Activated CD4-positive, alpha-beta T cell treated with anti-CD3 and anti-CD28 coated beads, Interleukin-2, amount 10 ng/mL, durations not matched to agents 24 days and 14 days (primary cell): ENCODE data around the gene SERPINB5. TPM values are rescaled to one million over a fixed set of nuclear protein-coding genes. Genes with fewer than 3 reads are reported as not detected.

Source experiments
- DNase-seq: peaks from one replicate; pipeline ENCODE4 v3.0.0; 2022
- H3K27ac Mint-ChIP-seq: one replicate; pipeline ENCODE4 v1.8.0; 2022; ENCODE audit warnings: mild to moderate bottlenecking, mixed read lengths
- H3K27me3 Mint-ChIP-seq: one replicate; pipeline ENCODE4 v1.8.0; 2022; ENCODE audit warnings: mixed read lengths
- H3K36me3 Mint-ChIP-seq: one replicate; pipeline ENCODE4 v1.8.0; 2022; ENCODE audit warnings: low read depth, mild to moderate bottlenecking, mixed read lengths
- H3K4me1 Mint-ChIP-seq: one replicate; pipeline ENCODE4 v1.8.0; 2021; ENCODE audit warnings: mixed read lengths
- H3K4me3 Mint-ChIP-seq: one replicate; pipeline ENCODE4 v1.8.0; 2022; ENCODE audit warnings: mild to moderate bottlenecking, moderate library complexity, mixed read lengths
- H3K9me3 Mint-ChIP-seq: one replicate; pipeline ENCODE4 v1.8.0; 2021; ENCODE audit warnings: mixed read lengths
- intact Hi-C: fragments of 100-400 bp; cut with micrococcal nuclease; formaldehyde crosslinking; loops from one replicate; pipeline ENCODE4 v1.15.1; 2023
- total RNA-seq: library from RNA; stranded (reverse); gene quantifications from 2 replicates; pipeline ENCODE4 v1.2.3, GENCODE V29; 2022

SERPINB5 gene
- total RNA-seq, 1 donor from 2014 or later, result not detected

DNA sequence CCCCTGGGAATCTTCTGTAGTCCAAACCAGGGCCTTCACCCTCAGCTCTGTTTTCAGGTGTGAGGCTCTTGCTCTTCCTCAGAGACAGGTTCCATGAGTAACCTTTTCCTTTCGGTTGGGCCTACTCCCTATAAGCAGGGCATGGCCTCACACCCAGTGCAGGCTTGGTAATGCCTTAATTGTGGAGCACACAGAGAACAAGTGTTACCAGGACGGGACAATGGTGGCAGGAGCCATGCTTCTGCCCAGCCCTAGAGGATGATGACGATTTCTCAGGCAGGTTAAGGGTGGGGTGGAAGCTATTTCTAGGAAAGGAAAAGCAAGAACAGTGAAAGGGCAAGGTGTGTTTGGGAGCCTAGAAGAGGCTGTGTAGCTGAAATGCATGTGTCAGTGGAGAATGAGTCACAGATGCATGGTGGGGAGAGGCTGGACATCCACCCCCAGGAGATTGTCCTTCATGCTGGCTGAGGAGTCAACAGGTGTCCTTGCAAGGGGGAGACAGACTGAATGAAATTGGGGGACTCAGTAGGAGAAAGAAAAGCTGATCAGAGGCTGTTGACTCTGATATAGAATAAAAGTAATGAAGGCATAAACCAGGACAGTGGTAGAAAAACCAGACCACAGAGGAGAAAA, 43.4 kb downstream of the SERPINB5 start:
- Mint-ChIP-seq H3K4me1 (no peaks in the 10 kb centered on the region), H3K27ac (no peak overlapping the region), H3K27me3 (peaks cover 33% of the 10 kb centered on the region), H3K36me3 (no peaks in the 10 kb centered on the region), H3K4me3 (no peak overlapping the region), H3K9me3 (no peaks in the 10 kb centered on the region)
- peak; percentile 42 for DNase-seq
- intact Hi-C loops, result no loop called here

DNA sequence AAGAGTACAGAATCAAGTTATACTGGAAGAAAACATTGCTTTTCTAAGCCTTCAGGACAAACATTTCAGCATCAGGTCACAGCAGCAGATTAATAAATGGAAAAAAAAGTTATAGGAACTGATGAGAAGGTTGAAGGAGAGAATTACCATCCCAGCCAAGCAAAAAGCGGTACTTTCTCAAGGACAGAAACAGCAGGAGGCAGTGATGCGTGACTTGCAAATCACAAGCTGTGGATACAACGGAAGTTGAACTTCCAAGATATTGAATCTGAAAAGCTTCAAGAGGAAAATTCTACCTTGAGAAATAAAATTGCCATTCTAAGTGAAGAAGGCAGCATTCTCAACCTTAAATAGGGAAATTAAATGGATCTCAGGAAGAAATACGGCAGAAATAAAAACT, 46.9 kb downstream of the SERPINB5 start:
- H3K9me3 Mint-ChIP-seq, result no peaks in the 10 kb centered on the region
- peak; percentile 28 for DNase-seq
- intact Hi-C loops, result no loop called here
- H3K27me3 Mint-ChIP-seq, result peaks cover 32% of the 10 kb centered on the region
- H3K36me3 Mint-ChIP-seq, result no peaks in the 10 kb centered on the region
- no peak overlapping the region for H3K4me3 Mint-ChIP-seq
- H3K27ac Mint-ChIP-seq, result no peak overlapping the region
- H3K4me1 Mint-ChIP-seq, result no peaks in the 10 kb centered on the region

DNA sequence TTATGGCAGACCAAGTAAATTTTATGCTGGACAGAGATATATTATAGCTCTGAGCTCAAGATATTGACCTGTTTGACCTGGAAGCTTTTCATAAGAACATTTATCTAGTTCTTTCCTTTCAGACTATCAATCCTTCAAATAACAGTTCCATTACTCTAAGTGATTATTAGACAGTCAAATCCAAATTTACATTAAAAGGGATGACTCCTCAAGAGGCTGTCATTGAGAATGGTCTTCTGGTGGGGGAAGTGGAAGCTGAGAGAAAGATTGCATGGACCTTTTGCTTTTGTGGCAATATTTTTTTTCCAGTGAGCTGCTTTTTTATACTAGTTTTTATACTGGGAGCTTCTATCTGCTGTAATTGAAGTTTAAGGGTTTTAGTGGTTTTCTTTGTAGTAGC, 50.5 kb downstream of the SERPINB5 start:
- intact Hi-C loops, result no loop called here
- no peak overlapping the region for H3K27ac Mint-ChIP-seq
- no peaks in the 10 kb centered on the region for H3K4me1 Mint-ChIP-seq

DNA sequence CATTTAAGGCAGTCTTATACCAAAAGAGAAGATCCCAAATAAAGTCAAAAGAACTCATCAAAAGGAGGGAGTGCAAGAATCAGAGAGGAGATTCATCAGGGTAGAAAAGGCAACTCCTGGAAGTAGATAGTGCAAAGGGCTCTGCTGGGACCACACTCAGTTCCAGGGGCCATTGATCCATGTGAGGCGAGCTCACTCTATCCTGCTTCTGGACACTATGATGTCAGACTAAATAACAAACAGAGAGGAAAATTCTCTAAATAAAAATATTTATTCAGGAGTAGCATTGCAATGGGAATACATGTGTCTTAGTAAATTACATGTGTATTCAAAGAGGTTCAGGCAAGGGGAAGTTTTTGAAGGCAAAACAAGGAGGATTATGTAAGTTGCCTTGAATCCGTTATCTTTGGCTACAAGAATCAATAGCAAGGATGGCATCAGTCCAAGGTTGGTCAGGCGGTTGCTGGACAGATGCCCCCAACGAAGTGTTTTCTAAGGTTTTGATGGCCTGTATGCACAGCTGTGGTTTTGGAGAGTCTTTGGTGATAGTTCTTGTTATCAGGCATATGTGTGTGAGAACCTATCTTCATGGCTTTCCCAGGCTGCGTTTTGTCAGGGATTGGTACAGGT, 52.2 kb downstream of the SERPINB5 start:
- H3K4me3 Mint-ChIP-seq, result no peak overlapping the region
- intact Hi-C loops, result no loop called here

More for the DNA sequence above, 50.5 kb downstream of the SERPINB5 start:
- Mint-ChIP-seq H3K9me3 (no peaks in the 10 kb centered on the region), H3K4me3 (no peak overlapping the region), H3K36me3 (no peaks in the 10 kb centered on the region), H3K27me3 (peaks cover 20% of the 10 kb centered on the region)
- DNase-seq, result no peak

DNA sequence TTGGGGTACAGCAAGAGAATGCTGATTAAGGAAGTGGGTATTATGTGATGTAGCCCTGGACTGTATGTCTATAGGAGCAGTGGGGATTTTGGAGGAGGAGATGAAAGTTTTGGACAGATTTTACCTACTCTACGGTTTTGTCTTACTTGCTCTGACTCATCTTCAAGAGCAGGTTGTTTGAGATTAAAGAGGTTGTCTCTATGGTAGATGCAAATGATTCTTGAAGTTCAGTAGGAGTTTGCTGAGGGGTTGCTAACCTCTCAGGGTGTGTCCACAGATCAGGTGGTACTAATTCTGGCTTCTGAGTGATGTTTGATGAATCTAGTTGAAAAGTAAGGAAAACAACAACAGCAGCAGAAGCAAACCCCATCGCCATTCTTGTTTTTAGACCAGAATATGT, 55.7 kb downstream of the SERPINB5 start:
- no peaks in the 10 kb centered on the region for H3K36me3 Mint-ChIP-seq
- DNase-seq, result no peak
- intact Hi-C loops, result no loop called here
- H3K27me3 Mint-ChIP-seq, result peaks cover 18% of the 10 kb centered on the region
- H3K4me3 Mint-ChIP-seq, result no peak overlapping the region
- H3K27ac Mint-ChIP-seq, result no peak overlapping the region
- H3K9me3 Mint-ChIP-seq, result no peaks in the 10 kb centered on the region
- peaks cover 2% of the 10 kb centered on the region for H3K4me1 Mint-ChIP-seq

More for the DNA sequence above, 52.2 kb downstream of the SERPINB5 start:
- DNase-seq, result peak; percentile 35
- Mint-ChIP-seq H3K27ac (no peak overlapping the region), H3K4me1 (no peaks in the 10 kb centered on the region), H3K27me3 (peaks cover 16% of the 10 kb centered on the region), H3K36me3 (no peaks in the 10 kb centered on the region), H3K9me3 (no peaks in the 10 kb centered on the region)

DNA sequence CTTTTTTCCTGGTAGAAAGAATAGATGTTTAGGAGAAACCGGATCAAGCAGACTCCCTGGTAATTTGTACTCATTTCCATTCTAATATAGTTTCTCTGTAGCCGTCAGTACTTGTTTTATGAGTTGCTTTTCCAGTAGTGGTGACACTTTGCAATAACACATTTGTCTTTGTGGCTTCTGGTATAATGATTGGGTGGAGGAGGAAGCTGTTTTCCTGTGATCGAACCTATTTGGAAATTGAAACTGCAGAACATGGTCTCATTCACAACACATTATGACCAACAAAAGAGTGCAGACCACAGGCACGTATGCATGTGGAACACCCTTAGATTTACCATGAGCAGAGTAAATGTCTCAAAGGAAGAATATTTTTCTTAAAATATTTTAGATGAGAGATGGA, 57.9 kb downstream of the SERPINB5 start:
- intact Hi-C loops, result no loop called here
- Mint-ChIP-seq H3K36me3 (no peaks in the 10 kb centered on the region), H3K27me3 (peaks cover 11% of the 10 kb centered on the region), H3K4me1 (peaks cover 2% of the 10 kb centered on the region), H3K4me3 (no peak overlapping the region), H3K9me3 (no peaks in the 10 kb centered on the region), H3K27ac (no peak overlapping the region)
- DNase-seq, result peak; percentile 58

DNA sequence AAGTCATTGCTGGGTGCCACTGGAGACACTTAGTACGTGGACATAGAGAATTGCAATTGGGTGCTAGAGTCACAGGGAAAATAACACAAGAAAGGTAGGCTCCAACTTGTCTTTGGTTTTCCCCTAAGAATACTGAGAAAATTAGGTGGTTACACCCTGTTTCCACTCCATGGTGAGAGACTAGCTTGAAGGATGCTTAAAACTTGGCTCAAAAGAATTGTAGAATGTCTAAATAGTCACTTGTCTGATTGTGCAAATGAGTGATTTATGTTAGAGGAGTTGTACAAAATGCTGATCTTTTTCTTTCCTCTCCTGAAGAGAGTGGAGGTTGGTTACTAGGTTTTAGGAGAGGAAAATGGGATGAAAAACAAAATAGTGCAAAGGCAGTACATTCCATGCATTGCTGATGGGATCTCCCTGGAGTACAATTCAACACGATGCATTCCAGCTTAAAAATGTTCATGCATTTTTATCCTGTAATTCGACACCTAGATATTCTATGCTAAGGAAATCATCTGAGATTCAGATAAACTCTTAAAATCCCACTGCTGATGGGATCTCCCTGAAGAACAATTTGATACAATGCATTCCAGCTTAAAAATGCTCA, 63.2 kb downstream of the SERPINB5 start:
- Mint-ChIP-seq H3K4me1 (no peaks in the 10 kb centered on the region), H3K27ac (no peak overlapping the region), H3K36me3 (no peaks in the 10 kb centered on the region), H3K9me3 (no peaks in the 10 kb centered on the region), H3K27me3 (peaks cover 27% of the 10 kb centered on the region), H3K4me3 (no peak overlapping the region)
- intact Hi-C loops, result no loop called here
- DNase-seq, result no peak

DNA sequence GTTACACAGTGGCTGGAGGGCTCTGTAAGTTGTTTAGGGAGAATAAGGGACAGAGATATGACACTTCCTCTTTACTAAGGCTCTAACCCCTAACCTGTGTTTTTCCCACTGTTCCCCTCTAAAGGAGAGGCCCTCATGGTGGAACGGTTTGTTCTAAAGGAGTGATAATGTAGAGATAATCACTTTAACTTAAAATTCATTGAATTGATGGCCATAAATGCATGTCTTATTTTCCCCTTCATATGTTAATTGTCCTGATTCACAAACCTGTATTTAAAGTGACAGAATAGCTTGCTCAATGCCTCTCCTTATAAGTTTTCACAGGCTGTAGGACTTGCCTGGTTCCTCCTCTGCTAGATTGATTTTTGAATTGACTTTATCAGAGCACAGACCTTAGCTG, 65.3 kb downstream of the SERPINB5 start, which contains the start of gene SERPINB12:
SERPINB12 (plus strand) TSS at position 301 of the 400 bp plus-strand sequence. CDS start 13,791 bp downstream, outside the sequence.
- intact Hi-C loops, result no loop called here
- Mint-ChIP-seq H3K27me3 (peaks cover 38% of the 10 kb centered on the region), H3K4me3 (no peak within 1 kb of the TSS), H3K27ac (no peak within 1 kb of the TSS), H3K9me3 (no peaks in the 10 kb centered on the region), H3K4me1 (no peaks in the 10 kb centered on the region), H3K36me3 (no peaks in the 10 kb centered on the region)
- DNase-seq, result peak; percentile 35

DNA sequence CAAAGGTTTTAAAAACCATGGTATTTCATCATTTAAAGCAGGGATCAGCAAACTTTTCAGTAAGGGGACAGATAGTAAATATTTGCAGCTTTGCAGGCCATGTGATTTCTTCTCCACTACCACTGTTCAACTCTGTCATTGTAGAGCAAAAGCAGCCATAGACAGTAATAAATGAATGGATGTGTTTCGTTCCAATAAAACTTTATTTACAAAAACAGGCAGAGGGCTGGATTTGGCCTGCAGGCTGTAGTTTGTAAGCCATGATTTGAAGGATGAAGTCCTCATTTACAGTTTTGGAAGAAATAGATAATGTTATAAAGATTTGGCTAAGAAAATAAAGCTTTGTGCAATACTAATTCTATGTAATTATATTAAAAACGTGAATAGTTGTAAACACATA, 67.3 kb downstream of the SERPINB5 start:
- no peak overlapping the region for H3K4me3 Mint-ChIP-seq
- H3K9me3 Mint-ChIP-seq, result no peaks in the 10 kb centered on the region
- H3K27ac Mint-ChIP-seq, result no peak overlapping the region
- DNase-seq, result no peak
- peaks cover 40% of the 10 kb centered on the region for H3K27me3 Mint-ChIP-seq
- H3K36me3 Mint-ChIP-seq, result no peaks in the 10 kb centered on the region
- intact Hi-C loops, result no loop called here
- H3K4me1 Mint-ChIP-seq, result no peaks in the 10 kb centered on the region

DNA sequence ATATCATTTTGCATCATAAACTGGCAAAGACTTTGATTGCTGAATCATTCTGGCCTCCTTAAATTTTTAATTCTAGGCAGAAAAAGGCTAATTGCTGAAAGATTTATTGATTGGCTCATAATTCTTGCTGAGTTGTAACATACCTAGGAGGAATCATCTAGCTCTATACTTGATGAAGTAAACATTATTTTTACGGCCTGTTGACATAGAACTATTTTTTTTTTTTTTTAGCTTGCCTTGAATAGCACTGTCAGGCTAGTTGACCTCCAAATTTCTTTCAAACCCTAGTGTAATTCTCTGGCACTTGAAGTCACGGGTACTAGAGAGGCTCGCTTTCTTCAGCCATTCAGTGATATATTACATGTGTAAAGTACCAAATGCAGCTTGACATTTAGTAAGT, 68.2 kb downstream of the SERPINB5 start:
- peaks cover 40% of the 10 kb centered on the region for H3K27me3 Mint-ChIP-seq
- H3K9me3 Mint-ChIP-seq, result no peaks in the 10 kb centered on the region
- peak; percentile 21 for DNase-seq
- no peak overlapping the region for H3K27ac Mint-ChIP-seq
- no peaks in the 10 kb centered on the region for H3K4me1 Mint-ChIP-seq
- H3K36me3 Mint-ChIP-seq, result no peaks in the 10 kb centered on the region
- no peak overlapping the region for H3K4me3 Mint-ChIP-seq
- intact Hi-C loops, result no loop called here

DNA sequence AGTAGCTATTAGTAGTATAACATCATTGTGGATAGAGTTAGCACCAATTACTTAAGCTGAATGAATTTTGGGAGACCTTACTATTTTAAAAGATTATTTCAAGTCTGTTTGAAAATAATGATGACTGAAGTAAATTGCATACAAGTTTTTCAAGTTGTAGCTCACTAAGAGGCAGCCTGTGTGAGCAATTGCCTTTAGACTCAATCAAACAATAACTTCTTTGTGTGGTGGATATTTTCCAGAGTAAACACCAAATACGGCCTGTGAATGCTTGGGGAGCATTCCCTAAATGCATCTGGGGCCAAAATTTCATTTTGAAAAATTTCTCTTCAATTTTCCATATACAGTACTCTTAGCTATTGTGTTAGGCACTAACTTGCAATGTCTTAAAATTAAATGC, 73.3 kb downstream of the SERPINB5 start:
- Mint-ChIP-seq H3K4me1 (no peaks in the 10 kb centered on the region), H3K36me3 (no peaks in the 10 kb centered on the region)

DNA sequence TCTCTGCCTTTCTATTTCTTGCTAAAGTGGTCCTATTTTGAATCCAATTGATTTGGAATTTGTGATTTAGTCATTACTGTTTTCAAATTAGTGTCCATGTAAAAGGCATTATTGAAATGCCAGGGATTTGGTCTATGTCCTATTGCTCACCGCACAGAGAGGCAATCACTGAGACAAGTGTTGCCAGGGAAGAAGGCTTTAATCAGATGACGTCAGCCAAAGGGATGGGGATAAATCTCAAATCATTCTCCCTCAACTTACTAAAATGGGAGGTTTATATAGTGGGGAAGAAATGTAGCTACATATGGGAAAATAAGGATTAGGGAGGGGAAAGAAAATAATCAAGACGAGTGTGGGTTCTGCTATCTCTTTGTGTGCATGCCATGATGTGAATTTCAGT, 75.0 kb downstream of the SERPINB5 start:
- Mint-ChIP-seq H3K4me1 (no peaks in the 10 kb centered on the region), H3K9me3 (no peaks in the 10 kb centered on the region), H3K27ac (no peak overlapping the region), H3K27me3 (peaks cover 9% of the 10 kb centered on the region), H3K4me3 (no peak overlapping the region), H3K36me3 (no peaks in the 10 kb centered on the region)
- DNase-seq, result peak; percentile 7
- intact Hi-C loops, result no loop called here

More for the DNA sequence above, 73.3 kb downstream of the SERPINB5 start:
- Mint-ChIP-seq H3K9me3 (no peaks in the 10 kb centered on the region), H3K27ac (no peak overlapping the region), H3K27me3 (peaks cover 17% of the 10 kb centered on the region), H3K4me3 (no peak overlapping the region)
- DNase-seq, result no peak
- intact Hi-C loops, result no loop called here

DNA sequence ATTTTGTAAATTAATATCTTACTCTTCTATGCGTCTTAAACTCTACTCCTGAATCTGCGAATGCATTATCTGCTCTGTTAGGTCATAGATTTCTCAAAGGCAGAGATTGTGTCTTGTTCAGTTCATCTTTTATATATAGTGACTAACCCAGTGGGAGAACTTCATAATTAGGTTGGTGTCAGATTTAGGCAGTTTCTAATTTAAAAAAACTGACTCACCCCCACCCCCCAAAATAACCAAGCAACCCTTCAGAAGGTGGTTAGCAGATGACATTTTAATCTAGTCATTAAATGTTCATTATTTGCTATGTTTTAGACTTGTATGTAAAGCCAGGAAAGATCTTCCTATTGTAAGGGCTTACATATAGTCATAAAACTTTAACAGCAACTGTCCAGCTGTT, 75.8 kb downstream of the SERPINB5 start:
- intact Hi-C loops, result no loop called here

DNA sequence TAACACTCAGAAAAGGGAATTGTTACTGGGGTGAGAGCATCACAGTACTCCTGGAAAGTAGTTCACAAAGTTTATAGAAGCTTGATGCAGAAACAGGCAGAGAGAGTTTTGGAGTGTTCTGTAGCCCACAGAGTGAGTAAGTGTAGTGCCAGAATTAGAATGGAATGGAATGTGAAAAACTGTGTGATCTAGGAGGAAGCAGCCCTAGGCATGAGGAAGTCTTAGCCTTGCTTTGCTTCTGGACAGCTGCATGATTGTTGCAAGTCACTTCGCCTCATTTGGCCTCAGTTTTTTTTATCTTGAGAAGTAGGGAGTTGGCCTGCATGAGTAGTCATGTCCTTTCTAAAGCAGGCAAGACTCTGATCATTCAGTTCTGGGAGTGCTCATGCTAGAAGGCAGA, 76.3 kb downstream of the SERPINB5 start:
- Mint-ChIP-seq H3K36me3 (no peaks in the 10 kb centered on the region), H3K27ac (no peak overlapping the region), H3K27me3 (peaks cover 5% of the 10 kb centered on the region), H3K9me3 (no peaks in the 10 kb centered on the region), H3K4me1 (no peaks in the 10 kb centered on the region), H3K4me3 (no peak overlapping the region)
- intact Hi-C loops, result no loop called here
- peak; percentile 30 for DNase-seq

More for the DNA sequence above, 75.8 kb downstream of the SERPINB5 start:
- Mint-ChIP-seq H3K4me1 (no peaks in the 10 kb centered on the region), H3K4me3 (no peak overlapping the region), H3K27me3 (peaks cover 6% of the 10 kb centered on the region), H3K9me3 (no peaks in the 10 kb centered on the region), H3K36me3 (no peaks in the 10 kb centered on the region), H3K27ac (no peak overlapping the region)
- peak; percentile 7 for DNase-seq
